Inflammatory macrophage (primary cell): ENCODE results near the gene CRMP1.

Experiments
- DNase-seq, 2 donors: peaks; one replicate each; pipeline ENCODE4 v3.0.0-alpha.2; 2020 to 2022

The CRMP1 gene

GRCh38 chr4:5919044-5919443, 26.2 kb upstream of the CRMP1 start:
- no peak for DNase-seq

DNA sequence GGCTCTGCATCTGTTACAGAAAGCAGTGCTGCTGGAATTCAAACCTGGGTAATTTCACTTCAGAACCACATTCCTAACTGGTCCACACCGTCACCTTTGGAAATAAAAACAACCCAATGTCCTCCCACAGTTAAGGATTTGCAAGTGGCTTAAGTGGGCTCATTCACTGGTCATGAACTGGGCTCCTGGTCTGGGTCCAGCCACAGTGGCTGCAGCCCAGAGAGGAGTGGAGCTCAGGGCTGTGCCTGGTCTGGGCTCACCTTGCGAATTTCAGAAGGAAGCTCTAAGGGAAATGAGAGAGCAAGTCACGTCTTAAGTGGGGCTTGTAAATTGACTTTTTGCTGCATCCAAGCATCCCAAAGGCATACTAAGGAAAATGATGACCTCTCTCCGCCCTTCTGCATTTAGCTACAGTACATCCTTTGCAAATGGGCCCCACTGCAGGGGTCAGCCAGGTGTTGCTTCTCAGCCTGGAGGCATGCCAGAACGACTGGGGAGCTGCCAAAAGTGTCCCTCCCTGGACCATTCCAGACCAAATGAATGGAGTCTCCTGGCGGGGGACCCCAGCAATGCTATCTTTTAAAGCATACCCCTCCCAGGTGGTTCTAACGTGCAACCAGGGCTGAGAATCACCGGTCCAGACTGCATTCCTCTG, 25.6 kb upstream of the CRMP1 start:
- DNase-seq: no peak

DNA sequence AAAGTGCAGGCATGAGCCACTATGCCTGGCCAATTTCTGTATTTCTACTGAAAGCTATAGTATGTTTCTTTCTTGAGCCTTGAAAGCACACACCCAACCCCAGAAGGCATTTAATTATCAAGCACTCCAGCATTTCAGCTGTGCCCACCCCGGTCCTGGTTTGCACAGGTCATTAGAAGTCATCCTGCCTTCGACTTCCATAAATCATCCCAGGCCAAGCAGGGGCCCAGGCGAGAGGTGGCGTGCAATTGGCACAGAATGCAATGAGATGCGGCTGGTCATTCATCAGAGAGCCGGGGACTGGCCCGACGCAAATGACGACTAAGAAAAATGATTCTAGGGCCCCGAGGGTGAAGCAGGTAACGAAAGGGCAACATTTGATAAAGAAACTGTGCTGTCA, 24.8 kb upstream of the CRMP1 start:
- no peak for DNase-seq

- no peak for DNase-seq
Measured at GRCh38 chr4:5916229-5916628, 23.3 kb upstream of the CRMP1 start.

GRCh38 chr4:5913454-5913853, 20.6 kb upstream of the CRMP1 start:
- no peak for DNase-seq

DNA sequence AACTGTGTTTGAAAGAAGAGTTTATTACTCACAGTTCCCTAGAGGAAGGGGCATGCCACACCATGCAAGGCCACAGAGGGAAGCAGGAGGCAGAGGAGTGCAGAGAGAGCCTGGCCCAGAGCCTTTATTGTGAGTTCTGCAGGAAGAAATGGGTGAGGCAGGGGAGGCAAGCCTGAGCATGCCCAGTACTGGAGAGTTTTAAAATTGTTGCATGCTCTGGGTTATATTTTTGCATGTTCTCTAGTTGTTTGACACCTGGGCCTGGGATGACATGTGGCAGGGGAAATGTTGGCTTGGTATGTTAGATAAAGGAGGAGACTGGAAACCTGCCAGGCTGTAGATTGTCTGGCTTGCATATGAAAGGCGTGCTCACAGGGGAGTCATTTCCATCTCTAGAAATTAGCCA, 19.7 kb upstream of the CRMP1 start:
- DNase-seq: no peak

- no peak for DNase-seq
Measured at GRCh38 chr4:5908876-5909427, 16.1 kb upstream of the CRMP1 start.

- DNase-seq: no peak
Measured at GRCh38 chr4:5906191-5906590, 13.3 kb upstream of the CRMP1 start.

DNA sequence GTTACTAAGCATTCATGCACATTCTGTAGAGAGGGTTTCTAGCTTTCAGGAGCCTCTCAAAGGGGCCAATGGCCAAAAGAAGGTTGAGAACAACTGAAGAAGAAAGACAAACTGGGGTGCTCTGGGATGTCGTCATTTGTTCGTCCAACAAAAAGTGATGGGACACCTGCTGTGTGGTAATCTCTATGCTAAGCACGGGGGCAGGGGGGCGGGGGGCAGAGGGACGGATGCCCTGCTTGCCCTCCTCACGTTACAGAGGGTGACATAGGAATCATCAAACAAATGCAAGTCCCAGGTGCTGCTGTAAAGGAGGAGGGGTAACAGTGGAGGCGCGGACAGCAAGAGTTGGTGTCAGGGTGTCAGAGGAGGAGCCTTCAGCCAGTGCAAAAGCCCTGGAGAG, 12.8 kb upstream of the CRMP1 start:
- no peak for DNase-seq

- no peak for DNase-seq
Measured at GRCh38 chr4:5900844-5901243, 8.0 kb upstream of the CRMP1 start.

DNA sequence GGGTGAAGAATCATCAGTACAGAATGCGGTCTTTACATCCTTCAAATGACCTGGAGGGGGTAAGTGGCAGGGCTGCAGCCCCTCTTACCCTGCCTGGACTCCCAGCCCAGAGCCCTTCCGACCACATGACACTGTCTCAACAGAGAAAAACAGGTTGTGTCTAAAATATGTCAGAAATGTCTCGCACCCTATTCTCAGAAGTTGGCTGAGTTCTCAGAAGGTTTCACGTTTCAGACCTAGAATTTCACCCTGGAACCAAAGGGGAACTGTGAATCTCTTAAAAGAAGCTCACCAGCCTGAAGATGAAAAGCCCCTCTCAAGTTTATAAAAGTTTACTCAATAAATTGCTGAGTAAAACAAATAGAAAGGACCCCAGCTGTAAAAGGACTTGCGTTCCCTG, 7.0 kb upstream of the CRMP1 start:
- DNase-seq: no peak

DNA sequence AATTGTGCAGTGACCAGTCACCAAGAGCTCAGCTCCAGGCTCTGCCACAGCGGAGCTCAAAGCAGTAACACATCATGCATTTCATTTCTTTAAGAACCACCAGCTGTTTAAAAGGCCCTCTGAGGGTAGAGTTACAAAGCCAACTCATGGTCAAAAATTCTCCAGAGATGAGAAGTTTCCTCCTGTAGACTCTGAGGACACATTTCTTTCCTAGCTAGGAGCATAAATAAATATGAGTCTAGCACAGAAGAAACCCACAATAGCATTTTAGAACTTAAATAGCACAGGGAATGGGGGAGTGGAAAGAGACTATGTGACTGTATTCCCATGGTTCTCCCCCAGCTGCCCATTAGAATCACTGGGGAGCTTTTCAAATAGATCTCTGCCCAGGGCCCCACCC, 6.5 kb upstream of the CRMP1 start:
- no peak for DNase-seq

DNA sequence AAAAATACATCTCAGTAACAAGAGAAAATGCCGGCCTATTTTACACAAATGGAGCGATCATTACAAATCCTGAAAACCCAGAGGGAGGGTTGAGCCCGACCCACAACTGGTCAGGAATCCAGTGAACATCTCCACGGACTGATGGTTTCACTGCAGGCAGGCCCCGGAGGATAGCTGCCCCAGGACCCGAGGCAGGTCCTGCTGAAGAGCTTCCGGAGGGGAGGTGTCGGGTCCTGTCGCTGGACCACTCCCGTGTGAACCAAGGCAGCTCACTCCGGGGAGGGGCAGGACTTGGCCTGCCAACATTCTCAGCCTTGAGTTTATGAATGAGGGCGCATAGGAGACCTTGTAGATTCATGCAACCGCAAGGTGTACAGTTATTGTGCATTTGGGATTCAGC, 4.8 kb upstream of the CRMP1 start:
- no peak for DNase-seq

GRCh38 chr4:5895287-5895686, 2.4 kb upstream of the CRMP1 start:
- no peak for DNase-seq

- DNase-seq: no peak
Measured at GRCh38 chr4:5894266-5894665, 1.4 kb upstream of the CRMP1 start.

DNA sequence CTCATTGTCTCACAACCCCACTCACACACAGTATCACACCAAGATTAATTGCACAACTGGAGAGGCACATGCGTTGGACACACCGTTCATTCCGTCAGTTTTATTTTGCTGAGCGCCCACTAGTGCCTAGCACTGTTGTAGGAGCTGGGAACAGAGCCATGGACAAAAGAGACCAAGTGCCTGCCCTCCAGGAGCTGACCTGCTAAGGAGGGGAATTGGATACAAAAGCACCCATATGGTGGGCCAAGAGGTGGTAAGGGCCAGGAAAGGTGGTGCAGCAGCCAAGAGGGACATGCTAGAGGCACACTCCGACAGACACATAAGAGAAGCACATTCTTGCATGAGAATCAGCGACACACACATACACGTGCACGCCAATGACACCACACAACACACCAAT, 705 bp upstream of the CRMP1 start:
- DNase-seq: no peak

- DNase-seq: no peak
Measured at GRCh38 chr4:5892323-5893003, 423 bp downstream of the CRMP1 start.

DNA sequence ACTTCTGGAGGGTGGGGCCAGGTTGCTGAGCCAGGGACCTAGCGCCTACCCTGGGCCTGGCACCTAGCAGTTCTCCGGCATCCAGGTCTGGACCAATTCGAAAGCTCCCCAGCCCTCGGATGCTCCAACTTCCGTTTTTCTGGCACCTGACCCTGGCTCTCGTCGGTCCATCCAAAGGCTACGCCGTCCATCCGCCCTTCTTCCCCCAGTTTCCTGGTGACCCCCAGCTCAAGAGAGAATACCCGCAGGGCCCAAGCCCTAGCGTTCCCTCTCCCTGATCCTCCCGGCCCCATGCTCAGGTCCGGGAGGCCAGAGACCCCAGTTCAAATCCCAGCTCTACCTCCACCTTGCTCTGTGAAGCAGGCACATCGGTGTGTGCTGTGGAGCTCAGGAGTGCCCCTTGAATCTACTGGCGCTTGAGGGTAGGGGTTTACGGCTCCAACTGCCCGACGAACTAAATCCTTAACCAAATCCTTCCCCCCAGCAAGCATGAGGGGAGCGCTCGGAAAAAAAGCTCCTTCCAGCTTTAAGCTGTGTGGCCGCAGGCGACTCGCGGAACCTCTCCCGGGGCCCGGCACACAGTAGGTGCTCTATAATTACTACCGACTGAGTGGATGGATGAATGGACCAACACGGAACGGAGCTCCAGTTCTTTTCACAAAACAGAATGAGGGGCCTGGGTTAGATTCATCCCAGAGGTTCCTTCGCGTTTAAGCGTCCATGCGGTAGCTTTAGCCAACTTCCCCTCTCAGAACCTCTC, 1.1 kb downstream of the CRMP1 start:
- no peak for DNase-seq

GRCh38 chr4:5890063-5890727, 2.7 kb downstream of the CRMP1 start:
- DNase-seq: no peak

- DNase-seq: no peak
Measured at GRCh38 chr4:5889002-5889696, 3.7 kb downstream of the CRMP1 start.

GRCh38 chr4:5888222-5889001, 4.5 kb downstream of the CRMP1 start:
- no peak for DNase-seq
